GM18861 (cell line): ENCODE data around the gene RPL28.
"Not testable (repeated sequence)": the region's sequence is repeated elsewhere in the genome, so short reads cannot be mapped to it uniquely, and the experiment has no call there.

Source experiments
- ATAC-seq: cut with Tn5 transposase; IDR thresholded peaks from one replicate; pipeline ENCODE4 v1.9.1; 2021; ENCODE audit not compliant: unreplicated experiment

The RPL28 gene

GRCh38 chr19:55421281-55421680, 35.5 kb downstream of the RPL28 start:
- not testable (repeated sequence) for ATAC-seq

DNA sequence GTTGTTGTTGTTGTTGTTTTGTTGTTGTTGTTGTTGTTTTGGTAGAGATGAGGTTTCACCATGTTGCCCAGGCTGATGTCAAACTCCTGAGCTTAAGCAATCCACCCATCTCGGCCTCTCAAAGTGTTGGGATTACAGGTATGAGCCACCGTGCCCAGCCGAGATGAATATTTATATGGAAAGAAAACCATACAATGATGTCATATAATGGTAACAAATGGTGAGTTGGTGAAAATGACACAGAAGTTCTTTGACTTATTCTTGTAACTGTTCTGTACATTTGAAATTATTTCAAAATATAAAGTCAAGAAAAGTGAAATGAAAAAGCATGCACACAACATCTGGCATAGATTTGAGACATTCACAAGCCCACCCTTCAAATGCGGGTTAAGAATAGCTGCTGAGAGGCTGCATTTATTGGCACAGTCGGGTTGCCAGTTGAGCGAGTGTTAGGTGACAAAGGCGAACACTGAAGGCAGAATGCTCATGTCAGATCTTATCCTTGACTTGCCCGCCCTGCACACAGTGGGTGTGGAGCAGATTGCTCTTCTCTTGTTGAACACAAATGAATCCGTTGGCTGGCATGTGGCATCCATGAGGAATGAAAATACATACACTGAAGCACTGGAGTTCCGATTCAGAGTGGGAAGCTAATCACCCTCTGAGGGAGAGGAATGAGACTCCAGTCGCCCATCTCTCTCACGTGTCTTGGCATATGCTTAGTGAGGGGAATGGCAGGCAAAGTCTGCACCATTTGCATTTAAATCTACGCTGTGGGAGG, 37.7 kb downstream of the RPL28 start:
- no peak for ATAC-seq

DNA sequence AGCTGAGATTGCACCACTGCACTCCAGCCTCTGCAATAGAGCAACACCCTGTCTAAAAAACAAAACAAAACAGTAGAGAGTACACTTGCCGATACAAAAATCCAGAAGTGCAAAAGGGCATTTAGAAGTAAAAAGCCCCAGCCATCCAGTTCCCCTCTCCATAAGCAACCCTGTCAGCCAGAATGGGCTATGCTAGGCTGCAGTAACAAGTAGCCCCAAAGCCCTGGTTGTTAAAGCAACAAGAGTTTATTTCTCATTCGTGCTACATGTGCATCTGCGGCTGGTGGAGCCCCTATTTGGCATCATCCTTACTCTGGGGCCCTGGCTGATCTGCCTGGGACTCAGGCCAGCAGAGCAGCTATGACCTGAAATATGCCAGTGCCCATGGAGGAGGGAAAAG, 38.8 kb downstream of the RPL28 start:
- no peak for ATAC-seq

DNA sequence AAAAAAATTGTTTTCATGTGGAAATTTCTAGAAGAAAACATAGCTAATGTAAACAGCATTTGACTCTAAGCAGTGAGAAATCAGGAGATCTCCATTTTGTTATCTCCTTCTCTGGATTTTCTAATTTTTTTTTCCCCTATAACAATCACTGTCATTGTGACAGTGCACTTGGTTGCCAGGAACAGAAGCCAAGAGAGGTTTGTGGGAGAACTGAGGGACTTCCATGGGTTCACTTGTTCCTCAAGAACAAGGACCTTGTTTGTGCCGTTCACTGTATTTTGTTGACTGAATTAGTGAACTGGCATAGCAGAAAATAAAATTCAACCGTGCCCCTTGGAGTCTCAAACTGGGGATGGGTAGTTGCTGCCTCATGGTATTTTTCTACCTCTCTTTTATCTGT, 40.3 kb downstream of the RPL28 start:
- no peak for ATAC-seq

DNA sequence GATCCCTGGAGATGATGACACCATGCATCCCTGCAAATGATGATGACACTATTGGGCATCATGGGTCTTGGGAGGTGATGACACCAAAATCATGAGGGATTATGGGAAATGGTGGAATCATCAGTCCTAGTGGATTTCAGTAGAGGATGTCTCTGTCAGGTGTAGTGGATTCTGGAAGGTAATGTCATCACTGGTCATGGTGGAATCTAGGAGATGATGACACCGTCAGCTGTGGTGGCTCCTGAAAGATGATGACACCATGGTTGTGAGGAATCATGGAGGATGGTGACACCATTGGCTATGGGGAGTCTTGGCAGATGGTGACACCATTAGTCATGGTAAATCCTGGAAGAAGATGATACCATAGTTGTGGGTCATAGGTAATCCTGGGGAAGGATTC, 45.5 kb downstream of the RPL28 start:
- ATAC-seq: no peak

GRCh38 chr19:55432241-55432959, 46.7 kb downstream of the RPL28 start:
- ATAC-seq: no peak

DNA sequence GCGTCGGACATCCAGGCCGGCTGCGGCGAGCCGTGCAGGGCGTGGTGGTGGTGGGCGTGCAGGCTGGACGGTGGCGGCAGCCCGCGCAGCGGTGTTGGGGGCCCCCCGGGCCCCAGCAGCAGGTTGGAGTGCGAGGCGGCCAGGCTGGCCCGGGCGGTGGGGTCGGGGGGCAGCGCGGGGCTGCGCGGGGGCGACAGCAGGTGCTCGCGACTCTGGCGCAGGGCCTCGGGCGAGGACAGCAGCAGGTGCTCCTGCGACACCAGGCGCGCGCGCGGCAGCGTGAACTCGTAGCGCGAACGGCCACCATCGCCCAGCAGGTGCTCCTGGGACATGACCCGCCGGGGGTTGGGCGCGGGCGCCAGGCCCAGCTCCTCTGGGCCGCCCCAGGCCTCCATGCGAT, 47.6 kb downstream of the RPL28 start:
- no peak for ATAC-seq

GRCh38 chr19:55434356-55434919, 48.7 kb downstream of the RPL28 start:
- no peak for ATAC-seq

DNA sequence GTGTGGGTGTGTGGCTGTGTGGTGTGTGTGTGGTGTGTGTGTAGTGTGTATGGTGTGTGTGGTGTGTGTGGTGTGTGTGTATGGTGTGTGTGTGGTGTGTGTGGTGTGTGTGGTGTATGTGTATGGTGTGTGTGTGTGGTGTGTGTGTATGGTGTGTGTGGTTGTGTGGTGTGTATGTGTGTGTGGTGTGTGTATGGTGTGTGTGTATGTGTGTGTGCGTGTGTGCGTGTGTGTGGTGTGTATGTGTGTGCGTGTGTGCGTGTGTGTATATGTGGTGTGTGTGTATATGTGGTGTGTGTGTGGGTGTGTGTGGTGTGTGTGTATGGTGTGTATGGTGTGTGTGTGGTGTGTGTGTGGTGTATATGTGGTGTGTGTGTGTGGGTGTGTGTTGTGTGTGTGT, 49.3 kb downstream of the RPL28 start:
- no peak for ATAC-seq

DNA sequence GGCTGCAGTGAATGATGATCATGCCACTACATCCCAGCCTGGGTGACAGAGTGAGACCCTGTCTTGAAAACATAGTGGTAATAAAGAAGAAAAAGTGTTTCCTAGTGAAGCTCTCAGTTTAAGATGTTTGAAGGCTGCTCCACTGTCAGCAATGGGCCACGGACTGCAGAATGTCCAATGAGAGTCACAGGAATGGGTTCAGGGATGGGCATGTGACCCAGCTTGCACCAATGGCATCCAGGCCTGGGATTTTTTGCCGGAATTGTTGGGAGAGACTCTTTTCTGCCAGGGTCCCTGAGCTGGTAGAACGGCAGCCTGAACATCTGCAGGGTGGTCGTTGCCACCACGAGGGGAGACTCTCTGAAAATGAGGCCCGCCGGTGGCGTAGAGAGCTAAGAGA, 51.1 kb downstream of the RPL28 start:
- no peak for ATAC-seq

DNA sequence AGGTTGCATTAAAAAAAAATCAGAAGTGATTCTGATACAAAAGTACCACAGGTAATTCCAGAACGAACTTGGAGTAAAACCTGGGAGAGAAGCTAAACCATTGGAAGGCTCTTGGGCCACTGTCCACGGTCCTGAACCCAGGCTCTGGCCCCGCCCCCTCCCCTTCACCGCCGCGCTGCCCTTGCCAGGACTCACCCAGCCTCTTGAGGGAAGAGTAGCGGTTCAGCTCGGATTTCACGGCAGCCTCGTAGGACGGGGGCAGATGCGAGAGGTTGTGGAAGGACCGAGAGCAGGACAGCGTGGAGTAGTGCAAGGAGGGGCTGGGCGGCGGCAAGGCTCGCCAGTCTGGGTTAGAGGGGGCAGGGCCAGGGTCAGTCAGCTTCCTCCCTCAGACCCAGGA, 51.7 kb downstream of the RPL28 start:
- ATAC-seq: no peak

DNA sequence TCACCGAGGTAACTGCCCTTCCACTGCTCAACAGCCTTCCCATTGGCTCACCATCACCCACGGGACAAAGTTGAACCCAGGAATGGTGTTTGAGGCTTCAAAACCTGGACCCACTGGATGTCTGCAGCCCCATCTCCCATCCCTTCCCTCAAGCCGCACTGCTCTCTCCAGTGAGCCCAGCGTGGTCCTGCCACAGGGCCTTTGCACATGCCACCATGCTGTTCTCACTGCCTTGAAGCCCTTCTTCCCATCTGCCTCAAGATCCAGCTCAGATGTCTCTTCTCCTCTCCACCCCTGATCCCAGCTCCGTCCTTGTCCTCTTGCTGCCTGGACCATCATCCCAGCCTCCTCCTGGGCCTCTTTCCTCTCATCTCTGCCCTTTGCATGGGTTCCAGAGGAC, 53.3 kb downstream of the RPL28 start:
- ATAC-seq: no peak

- no peak for ATAC-seq
These were observed 54.8 kb downstream of the RPL28 start for GRCh38 chr19:55440411-55441105.

- ATAC-seq: no peak
These were observed 55.6 kb downstream of the RPL28 start for GRCh38 chr19:55441319-55441691.

DNA sequence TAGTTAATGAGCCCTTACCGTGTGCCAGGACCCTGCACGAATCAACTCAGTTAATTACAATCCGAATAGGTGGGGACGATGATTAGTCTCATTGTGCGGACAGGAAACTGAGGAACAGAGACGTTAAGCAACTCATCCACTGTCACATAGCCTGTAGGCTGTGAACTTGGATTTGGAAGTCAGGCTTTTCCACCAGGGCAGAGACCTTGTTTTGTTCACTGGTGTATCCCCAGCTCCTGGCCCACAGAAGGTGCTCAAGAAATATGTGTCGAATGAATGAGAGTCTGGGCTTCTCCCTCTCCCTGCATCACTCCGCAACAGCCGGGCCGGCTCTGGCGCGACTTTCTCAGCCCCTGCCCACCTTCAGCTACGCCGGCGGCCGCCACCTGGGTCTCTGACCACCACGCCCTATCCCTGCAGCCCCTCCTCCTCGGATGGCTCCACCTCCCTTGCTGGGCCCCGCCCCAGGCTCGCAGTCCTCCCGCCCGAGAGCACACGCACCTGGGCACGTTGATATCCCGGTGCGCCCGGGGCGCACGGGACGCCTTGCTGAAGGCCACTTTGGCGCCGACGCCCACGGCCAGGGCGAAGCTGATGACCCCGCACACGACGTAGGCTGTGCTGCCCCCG, 56.1 kb downstream of the RPL28 start:
- no peak for ATAC-seq

DNA sequence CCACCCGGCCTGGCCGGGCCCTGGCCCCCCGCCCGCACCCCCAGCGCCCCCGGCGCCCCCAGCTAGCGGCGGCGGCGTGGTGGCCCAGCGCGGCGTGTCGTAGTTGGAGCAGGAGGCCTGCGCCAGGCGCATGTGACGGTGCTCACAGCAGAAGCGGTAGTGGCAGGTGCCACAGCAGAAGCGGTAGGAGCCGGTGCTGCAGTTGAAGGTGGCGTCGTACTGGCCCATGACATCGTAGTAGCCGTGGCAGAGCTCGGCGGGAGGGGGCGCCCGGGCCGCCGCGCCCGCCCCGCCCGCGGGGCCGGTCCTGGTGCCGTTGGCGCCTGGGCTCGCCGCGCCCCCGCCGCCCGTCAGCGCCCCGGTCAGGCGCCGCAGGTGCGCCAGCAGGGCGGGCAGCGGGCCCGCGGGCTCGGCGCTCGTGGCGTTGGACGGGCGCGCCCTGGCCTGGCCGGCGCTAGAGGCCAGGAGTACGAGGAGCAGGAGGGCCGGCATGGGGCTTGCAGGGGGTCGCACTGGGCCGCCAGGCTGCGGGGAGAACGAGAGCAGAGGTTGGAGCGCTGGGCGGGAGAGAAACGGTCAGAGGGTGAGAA, 56.7 kb downstream of the RPL28 start:
- no peak for ATAC-seq

DNA sequence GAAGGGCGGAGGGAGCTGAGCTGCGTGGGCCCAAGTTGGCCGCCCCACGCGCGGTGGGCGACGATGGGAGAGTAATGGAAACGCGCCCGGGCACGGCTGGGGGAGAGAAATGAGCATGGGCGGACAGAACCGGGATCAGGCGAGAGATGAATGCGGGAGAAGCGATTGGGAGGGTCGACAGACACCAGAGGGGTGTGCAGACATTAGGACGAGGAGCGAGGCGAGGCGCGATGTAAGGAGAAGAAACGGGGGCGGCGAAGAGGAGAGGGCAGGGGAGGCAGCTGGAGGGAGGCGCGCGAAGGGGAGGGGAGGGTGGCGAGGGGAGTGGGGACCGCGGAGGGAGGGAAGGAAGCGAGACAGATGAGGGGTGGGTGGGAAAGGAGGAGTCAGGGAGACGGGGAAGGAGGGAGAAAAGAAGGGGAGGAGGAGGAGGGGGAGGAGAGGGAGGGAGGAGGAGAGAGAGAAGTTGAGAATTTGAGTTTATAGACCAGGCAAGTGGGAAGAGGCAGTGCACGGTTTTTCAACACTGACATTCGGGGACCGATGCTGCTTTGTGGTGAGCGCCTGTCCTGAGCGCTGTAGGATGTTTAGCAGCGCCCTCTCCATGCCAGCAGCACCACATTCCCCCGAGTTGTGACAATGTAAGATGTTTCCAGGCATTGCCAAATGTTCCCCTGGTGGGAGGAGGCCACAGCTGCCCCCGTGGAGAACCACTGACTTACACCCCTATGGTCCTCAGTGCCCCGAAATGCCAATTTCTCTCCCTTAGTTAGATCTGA, 57.5 kb downstream of the RPL28 start, which contains the start of gene SHISA7:
Gene SHISA7 (minus strand): TSS at position 256 of the 779 bp plus-strand sequence. CDS start 437 bp downstream, outside the sequence.
- no peak for ATAC-seq

- no peak for ATAC-seq
These were observed 58.2 kb downstream of the RPL28 start for GRCh38 chr19:55443824-55444480.

DNA sequence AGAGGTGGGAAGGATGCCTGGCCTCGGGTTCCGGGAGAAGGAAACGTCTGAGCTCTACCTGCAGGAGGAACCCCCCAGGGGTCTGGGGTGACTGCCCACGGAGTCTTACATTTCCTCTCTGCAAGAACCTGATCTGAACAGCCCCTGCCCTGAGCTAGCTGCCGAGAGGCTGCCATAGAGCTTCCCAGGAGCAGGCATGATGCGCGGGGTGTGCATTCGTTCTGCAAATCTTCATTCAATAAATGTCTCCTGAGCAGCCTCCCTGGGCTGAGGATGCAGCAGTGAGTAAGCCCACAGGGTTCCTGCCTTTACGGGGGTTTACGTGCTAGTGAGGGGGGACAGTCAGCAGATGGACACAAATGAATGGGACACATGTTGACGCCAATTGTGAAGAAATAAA, 58.9 kb downstream of the RPL28 start:
- ATAC-seq: no peak
